ENCODE measurements around the gene FGD3. TPM values are rescaled to one million over a fixed set of nuclear protein-coding genes. Genes with fewer than 3 reads are reported as not detected.
A peak's percentile ranks its signal among the peaks of the same experiment; 100 is the strongest.

Gene FGD3
- total and polyA plus RNA-seq, 2 of the 8 experiments (the other 6 are each of a cell fraction or from before 2014, with no cell fraction given), result 1.4 to 1.9 TPM

DNA sequence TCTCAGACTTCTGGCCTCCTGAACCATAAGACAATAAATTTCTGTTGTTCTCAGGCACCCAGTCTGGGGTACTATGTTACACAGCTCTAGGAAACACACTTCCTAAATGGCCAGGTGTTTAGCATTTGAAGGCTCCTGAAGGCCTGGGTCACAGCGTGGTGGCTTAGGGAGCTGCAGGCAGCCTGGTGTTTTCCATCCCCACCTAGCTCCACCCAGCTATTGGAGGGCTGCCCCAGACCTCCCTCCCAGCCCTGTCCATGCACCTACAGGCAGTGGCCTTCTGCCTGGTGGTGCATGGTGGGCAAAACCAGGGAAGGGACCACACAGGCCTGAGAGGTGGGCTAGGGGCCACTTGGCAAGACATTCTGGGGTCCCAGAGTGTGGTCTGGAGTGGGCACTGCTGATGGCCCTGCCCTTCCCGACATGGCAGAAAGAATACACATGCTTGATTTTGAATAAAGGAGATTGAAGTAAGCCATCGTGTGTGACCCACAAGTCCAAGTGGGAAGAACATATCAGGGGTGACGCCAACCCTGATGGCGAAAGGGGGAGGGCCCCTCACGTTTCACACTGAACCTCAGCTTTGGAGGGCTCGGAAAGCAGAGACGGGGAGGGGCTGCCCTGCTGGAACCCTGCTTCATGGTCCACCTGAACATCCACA is 109.8 kb downstream of the FGD3 start:
- ChIA-PET CTCF (ENCODE audit: partially characterized antibody) (interaction anchor here (0.7 to 2.5 kb wide), 5 partner anchors 20 to 115 kb away, joined by 3 to 7 read pairs (median 3); no protein-coding TSS in a partner anchor), POLR2A (ENCODE audit: partially characterized antibody) (no interaction called here)
- H2BK15ac ChIP-seq (ENCODE audit: low read length), result no peak overlapping the region; the same call in 1 of the 2 replicates
- H3K4me2 ChIP-seq (ENCODE audit: insufficient read depth in 1 of 2, low read depth in 2 of 2, low read length in 2 of 2), result peak overlapping the region in 1 of 2 experiments; percentile 26; a peak in 1 of 4 replicates
- H3K4me1 ChIP-seq (replicated peaks in 1 of 4; ENCODE audit: control insufficient read depth in 3 of 4, insufficient read depth in 4 of 4, low read length in 3 of 4), result peaks cover 7 to 38% (median 30%) of the 10 kb centered on the region in 4 experiments
- no peak overlapping the region for H3K4me3 ChIP-seq (ENCODE audit: extremely low read depth in 1 of 4, insufficient read depth in 2 of 4, low read depth in 3 of 4, low read length in 4 of 4)
- H3K4ac ChIP-seq (replicated peaks; ENCODE audit: insufficient read length, low read depth, low read length), result no peak overlapping the region
- no peak overlapping the region for H3K27ac ChIP-seq (ENCODE audit: low read depth, low read length)
- DNase-seq (ENCODE audit: low read depth in 1 of 2, low spot score in 2 of 2) (no peak), FAIRE-seq (no peak)
- no peak overlapping the region for H3K14ac ChIP-seq (ENCODE audit: insufficient read length)
- no peaks in the 10 kb centered on the region for H3K9me3 ChIP-seq (ENCODE audit: insufficient read depth in 2 of 2, low read depth in 1 of 2, low read length in 1 of 2)
- no peak overlapping the region for H3K23ac ChIP-seq (ENCODE audit: insufficient read length)
- no peak overlapping the region for H4K91ac ChIP-seq (replicated peaks; ENCODE audit: insufficient read length, low read length)
- H2BK120ac ChIP-seq (replicated peaks; ENCODE audit: low read depth, low read length), result no peak overlapping the region
- 83% methylated on average over 7 of the region's 8 CpGs; no CpG with 5 or more reads in 1 of the 2 experiments for WGBS, 2 experiments (ENCODE audit: extremely low coverage in 1 of 2, insufficient coverage in 1 of 2, insufficient read length in 1 of 2, insufficient replicate concordance in 2 of 2, low coverage in 1 of 2, low lambda C conversion rate in 2 of 2, missing lambda C conversion rate in 1 of 2)
- H2AK5ac ChIP-seq (ENCODE audit: low read depth, low read length), result peak overlapping the region; percentile 26; the same call in 1 of the 2 replicates
- no peaks in the 10 kb centered on the region for H4K20me1 ChIP-seq (replicated peaks in 1 of 2; ENCODE audit: control insufficient read depth in 1 of 2, insufficient read depth in 2 of 2, low read length in 2 of 2)
- H3K23me2 ChIP-seq (ENCODE audit: low read depth, low read length), result peaks cover 3% of the 10 kb centered on the region; the same call in 1 of the 2 replicates
- H3K9ac ChIP-seq (replicated peaks in 1 of 4; ENCODE audit: extremely low read depth in 1 of 4, low read depth in 3 of 4, low read length in 3 of 4), result no peak overlapping the region
- no peaks in the 10 kb centered on the region for H3K36me3 ChIP-seq (ENCODE audit: control insufficient read depth in 2 of 4, insufficient read depth in 4 of 4, low read length in 3 of 4)
- TF ChIP-seq POLR2AphosphoS5 (IDR thresholded peaks at IDR 0.05; ENCODE audit: low read depth, low read length), result 0 out of 2 replicates have a peak, but pooled peaks have one; percentile 40
- TF ChIP-seq, protein P1, sequence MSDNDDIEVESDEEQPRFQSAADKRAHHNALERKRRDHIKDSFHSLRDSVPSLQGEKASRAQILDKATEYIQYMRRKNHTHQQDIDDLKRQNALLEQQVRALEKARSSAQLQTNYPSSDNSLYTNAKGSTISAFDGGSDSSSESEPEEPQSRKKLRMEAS (IDR thresholded peaks at IDR 0.05), result peak; percentile 46; the same call in 1 of the 2 replicates
- 0 out of 2 replicates have a peak, but pooled peaks have one; percentile 62 for TF ChIP-seq TCF12 (IDR thresholded peaks at IDR 0.05; ENCODE audit: low read depth, low read length)
- no peak for TF ChIP-seq TAF7 (optimal IDR thresholded peaks at IDR 0.05; ENCODE audit: borderline replicate concordance, low read depth, low read length)
- TF ChIP-seq SRF (IDR thresholded peaks at IDR 0.05; ENCODE audit: low read depth, low read length), result no peak
- TF ChIP-seq JUND (IDR thresholded peaks at IDR 0.05; ENCODE audit: low read length), result no peak
- TF ChIP-seq, protein P2, sequence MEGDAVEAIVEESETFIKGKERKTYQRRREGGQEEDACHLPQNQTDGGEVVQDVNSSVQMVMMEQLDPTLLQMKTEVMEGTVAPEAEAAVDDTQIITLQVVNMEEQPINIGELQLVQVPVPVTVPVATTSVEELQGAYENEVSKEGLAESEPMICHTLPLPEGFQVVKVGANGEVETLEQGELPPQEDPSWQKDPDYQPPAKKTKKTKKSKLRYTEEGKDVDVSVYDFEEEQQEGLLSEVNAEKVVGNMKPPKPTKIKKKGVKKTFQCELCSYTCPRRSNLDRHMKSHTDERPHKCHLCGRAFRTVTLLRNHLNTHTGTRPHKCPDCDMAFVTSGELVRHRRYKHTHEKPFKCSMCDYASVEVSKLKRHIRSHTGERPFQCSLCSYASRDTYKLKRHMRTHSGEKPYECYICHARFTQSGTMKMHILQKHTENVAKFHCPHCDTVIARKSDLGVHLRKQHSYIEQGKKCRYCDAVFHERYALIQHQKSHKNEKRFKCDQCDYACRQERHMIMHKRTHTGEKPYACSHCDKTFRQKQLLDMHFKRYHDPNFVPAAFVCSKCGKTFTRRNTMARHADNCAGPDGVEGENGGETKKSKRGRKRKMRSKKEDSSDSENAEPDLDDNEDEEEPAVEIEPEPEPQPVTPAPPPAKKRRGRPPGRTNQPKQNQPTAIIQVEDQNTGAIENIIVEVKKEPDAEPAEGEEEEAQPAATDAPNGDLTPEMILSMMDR (IDR thresholded peaks at IDR 0.05; ENCODE audit: control extremely low read depth in 1 of 3, insufficient read depth in 1 of 3, low read depth in 1 of 3, low read length in 3 of 3), result no peak
- no peak for TF ChIP-seq CHD1 (IDR thresholded peaks at IDR 0.05; ENCODE audit: low read depth, low read length)
- no peak for TF ChIP-seq SP2 (IDR thresholded peaks at IDR 0.05; ENCODE audit: low read length)
- no peak for TF ChIP-seq NRF1 (IDR thresholded peaks at IDR 0.05; ENCODE audit: low read depth, low read length)
- H4K5ac ChIP-seq (ENCODE audit: insufficient read length, low read depth, low read length), result no peak overlapping the region
- peak overlapping the region; percentile 23; the same call in 1 of the 2 replicates for H2BK12ac ChIP-seq (ENCODE audit: low read depth, low read length)
- H4K8ac ChIP-seq (ENCODE audit: extremely low read depth, insufficient read depth, low read length), result no peak overlapping the region
- no peak overlapping the region for H3K18ac ChIP-seq (ENCODE audit: extremely low read depth, low read length)
- peaks cover 0 to 16% (median 7%) of the 10 kb centered on the region in 4 experiments; a peak in 5 of 7 replicates for H3K27me3 ChIP-seq (replicated peaks in 1 of 4; ENCODE audit: control insufficient read depth in 3 of 4, extremely low read depth in 1 of 4, insufficient read depth in 3 of 4, low read length in 3 of 4)
- H3K56ac ChIP-seq (replicated peaks; ENCODE audit: insufficient read length, low read depth, low read length), result no peak overlapping the region
- H3K79me2 ChIP-seq (ENCODE audit: control insufficient read depth in 1 of 2, insufficient read depth in 2 of 2, low read length in 2 of 2), result no peaks in the 10 kb centered on the region
- no peak overlapping the region for H2BK5ac ChIP-seq (ENCODE audit: low read depth, low read length)
- peaks cover 2% of the 10 kb centered on the region; the same call in 1 of the 2 replicates for H3K79me1 ChIP-seq (ENCODE audit: low read depth, low read length)
- H2AFZ ChIP-seq (ENCODE audit: low read length), result no peak overlapping the region
- H2BK20ac ChIP-seq (ENCODE audit: low read length), result no peak overlapping the region

Measured in H1 (cell line).